Measurements from ENCODE around the gene IFT74. TPM values are rescaled to one million over a fixed set of nuclear protein-coding genes. Genes with fewer than 3 reads are reported as not detected.

IFT74 gene
- total RNA-seq, 1 experiment from 2014 or later, result 6.0 TPM

DNA sequence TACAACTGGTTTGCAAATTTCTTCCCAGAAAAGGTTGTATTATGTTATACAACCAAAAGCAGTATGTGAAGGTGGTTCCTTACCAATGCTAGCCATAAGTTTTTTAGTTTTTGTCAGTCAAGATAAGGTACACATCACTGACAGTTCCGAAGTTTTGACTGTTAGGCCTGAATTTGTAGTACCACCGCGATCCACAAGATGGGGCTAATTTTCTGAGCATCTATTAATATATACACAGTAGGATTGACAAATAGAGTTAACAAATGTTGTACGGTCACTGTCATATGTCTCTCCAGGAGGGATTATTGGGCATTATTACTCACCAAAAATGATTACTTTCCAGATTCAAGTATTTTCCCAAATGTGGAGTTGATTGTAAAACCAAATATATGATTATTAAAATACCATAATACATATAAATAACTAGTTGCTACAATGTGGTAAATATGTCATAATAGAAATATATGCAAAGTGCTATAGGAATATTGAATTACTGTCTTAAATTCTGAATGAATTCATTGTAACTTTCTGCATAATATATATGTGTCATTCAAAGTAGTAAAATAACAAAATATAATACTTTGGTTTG is 77.7 kb downstream of the IFT74 start:
- intact Hi-C loops (cut with micrococcal nuclease; ENCODE audit: unreplicated experiment), result no loop called here
- DNase-seq (ENCODE audit: low read depth, low spot score) (peak; percentile 32), ATAC-seq (no peak)
- Histone ChIP-seq H3K27ac (ENCODE audit: low read length) (no peak overlapping the region), H3K27me3 (ENCODE audit: control insufficient read depth, insufficient read depth, low read length) (no peaks in the 10 kb centered on the region), H3K9me3 (ENCODE audit: control insufficient read depth, insufficient read depth, low read depth, low read length) (no peaks in the 10 kb centered on the region), H3K4me3 (ENCODE audit: low read depth in 2 of 2, low read length in 2 of 2) (no peak overlapping the region), H3K36me3 (ENCODE audit: control insufficient read depth, insufficient read depth, low read length) (no peaks in the 10 kb centered on the region; the same call in 1 of the 2 replicates), H3K4me1 (ENCODE audit: control insufficient read depth, insufficient read depth, low read length) (no peaks in the 10 kb centered on the region)
- ChIA-PET POLR2A (no interaction called here), CTCF (no interaction called here)
- in situ Hi-C loops (cut with HindIII; ENCODE audit: low pct_unique_long_range_greater_than_20kb, low sequenced_read_pairs), result no loop called here
- TF ChIP-seq, protein P1, sequence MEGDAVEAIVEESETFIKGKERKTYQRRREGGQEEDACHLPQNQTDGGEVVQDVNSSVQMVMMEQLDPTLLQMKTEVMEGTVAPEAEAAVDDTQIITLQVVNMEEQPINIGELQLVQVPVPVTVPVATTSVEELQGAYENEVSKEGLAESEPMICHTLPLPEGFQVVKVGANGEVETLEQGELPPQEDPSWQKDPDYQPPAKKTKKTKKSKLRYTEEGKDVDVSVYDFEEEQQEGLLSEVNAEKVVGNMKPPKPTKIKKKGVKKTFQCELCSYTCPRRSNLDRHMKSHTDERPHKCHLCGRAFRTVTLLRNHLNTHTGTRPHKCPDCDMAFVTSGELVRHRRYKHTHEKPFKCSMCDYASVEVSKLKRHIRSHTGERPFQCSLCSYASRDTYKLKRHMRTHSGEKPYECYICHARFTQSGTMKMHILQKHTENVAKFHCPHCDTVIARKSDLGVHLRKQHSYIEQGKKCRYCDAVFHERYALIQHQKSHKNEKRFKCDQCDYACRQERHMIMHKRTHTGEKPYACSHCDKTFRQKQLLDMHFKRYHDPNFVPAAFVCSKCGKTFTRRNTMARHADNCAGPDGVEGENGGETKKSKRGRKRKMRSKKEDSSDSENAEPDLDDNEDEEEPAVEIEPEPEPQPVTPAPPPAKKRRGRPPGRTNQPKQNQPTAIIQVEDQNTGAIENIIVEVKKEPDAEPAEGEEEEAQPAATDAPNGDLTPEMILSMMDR (IDR thresholded peaks at IDR 0.05), result peak; percentile 53; the same call in 1 of the 2 replicates
- TF ChIP-seq, protein P2, sequence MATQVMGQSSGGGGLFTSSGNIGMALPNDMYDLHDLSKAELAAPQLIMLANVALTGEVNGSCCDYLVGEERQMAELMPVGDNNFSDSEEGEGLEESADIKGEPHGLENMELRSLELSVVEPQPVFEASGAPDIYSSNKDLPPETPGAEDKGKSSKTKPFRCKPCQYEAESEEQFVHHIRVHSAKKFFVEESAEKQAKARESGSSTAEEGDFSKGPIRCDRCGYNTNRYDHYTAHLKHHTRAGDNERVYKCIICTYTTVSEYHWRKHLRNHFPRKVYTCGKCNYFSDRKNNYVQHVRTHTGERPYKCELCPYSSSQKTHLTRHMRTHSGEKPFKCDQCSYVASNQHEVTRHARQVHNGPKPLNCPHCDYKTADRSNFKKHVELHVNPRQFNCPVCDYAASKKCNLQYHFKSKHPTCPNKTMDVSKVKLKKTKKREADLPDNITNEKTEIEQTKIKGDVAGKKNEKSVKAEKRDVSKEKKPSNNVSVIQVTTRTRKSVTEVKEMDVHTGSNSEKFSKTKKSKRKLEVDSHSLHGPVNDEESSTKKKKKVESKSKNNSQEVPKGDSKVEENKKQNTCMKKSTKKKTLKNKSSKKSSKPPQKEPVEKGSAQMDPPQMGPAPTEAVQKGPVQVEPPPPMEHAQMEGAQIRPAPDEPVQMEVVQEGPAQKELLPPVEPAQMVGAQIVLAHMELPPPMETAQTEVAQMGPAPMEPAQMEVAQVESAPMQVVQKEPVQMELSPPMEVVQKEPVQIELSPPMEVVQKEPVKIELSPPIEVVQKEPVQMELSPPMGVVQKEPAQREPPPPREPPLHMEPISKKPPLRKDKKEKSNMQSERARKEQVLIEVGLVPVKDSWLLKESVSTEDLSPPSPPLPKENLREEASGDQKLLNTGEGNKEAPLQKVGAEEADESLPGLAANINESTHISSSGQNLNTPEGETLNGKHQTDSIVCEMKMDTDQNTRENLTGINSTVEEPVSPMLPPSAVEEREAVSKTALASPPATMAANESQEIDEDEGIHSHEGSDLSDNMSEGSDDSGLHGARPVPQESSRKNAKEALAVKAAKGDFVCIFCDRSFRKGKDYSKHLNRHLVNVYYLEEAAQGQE (IDR thresholded peaks at IDR 0.05; ENCODE audit: insufficient read depth in 1 of 2, low read depth in 2 of 2, low read length in 1 of 2), result no peak
- no TSS peak for BruUV-seq (replicated peaks)

DNA sequence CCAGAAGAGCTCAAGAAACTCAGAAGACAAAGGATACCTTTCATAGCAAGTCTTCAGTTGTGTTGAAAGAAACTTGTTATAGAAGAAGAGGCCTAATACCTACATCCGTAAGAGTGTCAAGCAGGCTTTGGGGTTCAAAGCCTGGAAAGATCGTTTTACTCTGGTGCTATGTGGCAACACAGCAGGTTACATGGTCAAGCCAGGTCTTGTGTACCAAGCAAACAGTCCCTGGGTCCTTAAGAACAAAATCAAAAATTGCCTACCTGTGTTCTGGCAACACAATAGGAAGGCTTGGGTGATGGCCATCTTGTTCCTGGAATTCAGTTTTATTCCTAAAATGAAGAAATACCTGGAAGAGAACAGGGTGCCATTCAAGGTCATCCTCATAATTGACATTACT is 81.3 kb downstream of the IFT74 start:
- in situ Hi-C loops (cut with HindIII; ENCODE audit: low pct_unique_long_range_greater_than_20kb, low sequenced_read_pairs), result no loop called here
- no TSS peak for BruUV-seq (replicated peaks)
- POLR2A ChIA-PET, result no interaction called here
- Histone ChIP-seq H3K27me3 (ENCODE audit: control insufficient read depth, insufficient read depth, low read length) (no peaks in the 10 kb centered on the region), H3K4me3 (ENCODE audit: low read depth in 2 of 2, low read length in 2 of 2) (no peak overlapping the region), H3K36me3 (ENCODE audit: control insufficient read depth, insufficient read depth, low read length) (no peaks in the 10 kb centered on the region), H3K4me1 (ENCODE audit: control insufficient read depth, insufficient read depth, low read length) (no peaks in the 10 kb centered on the region), H3K27ac (ENCODE audit: low read length) (no peak overlapping the region), H3K9me3 (ENCODE audit: control insufficient read depth, insufficient read depth, low read depth, low read length) (no peaks in the 10 kb centered on the region)
- ATAC-seq (no peak), DNase-seq (ENCODE audit: low read depth, low spot score) (no peak)
- CTCF ChIA-PET, result no interaction called here
- TF ChIP-seq SIN3A (IDR thresholded peaks at IDR 0.05; ENCODE audit: borderline replicate concordance, insufficient read depth, low read depth, low read length) (no peak), TCF7L2 (IDR thresholded peaks at IDR 0.05; ENCODE audit: low read depth, low read length) (no peak), POLR2AphosphoS5 (IDR thresholded peaks at IDR 0.05; ENCODE audit: low read depth, low read length) (no peak)
- TF ChIP-seq, protein P2 (IDR thresholded peaks at IDR 0.05; ENCODE audit: insufficient read depth in 1 of 2, low read depth in 2 of 2, low read length in 1 of 2), result no peak
- TF ChIP-seq, protein P1 (IDR thresholded peaks at IDR 0.05), result no peak
- intact Hi-C loops (cut with micrococcal nuclease; ENCODE audit: unreplicated experiment), result loop anchor here (5.0 kb wide), 1 partner anchor 240 kb away; no protein-coding TSS in a partner anchor
